CD14-positive monocyte (primary cell): ENCODE data around the gene PEX12. TPM values are rescaled to one million over a fixed set of nuclear protein-coding genes. Genes with fewer than 3 reads are reported as not detected.
A peak's percentile ranks its signal among the peaks of the same experiment; 100 is the strongest.

ENCODE experiments used
- DNase-seq, 3 donors: peaks; one replicate each; pipeline ENCODE4 v3.0.0-alpha.2; 2011 to 2022
- H2AFZ ChIP-seq: 2 replicates; pipeline ENCODE4 v1.6.0; 2012; ENCODE audit warnings: mild to moderate bottlenecking, low read depth, low read length, inconsistent platforms; ENCODE audit not compliant: insufficient read depth, poor library complexity, severe bottlenecking
- H3K27ac ChIP-seq, 2 donors: 1 replicate in 1 of 2; 2 replicates in 1 of 2; pipeline ENCODE4 v1.5.1; 2012 to 2013; ENCODE audit warnings: low read length in 2 of 2, control low read depth in 1 of 2, inconsistent platforms in 1 of 2, low read depth in 1 of 2, mild to moderate bottlenecking in 1 of 2
- H3K27me3 ChIP-seq, 2 donors: one replicate each; pipeline versions ENCODE4 v1.6.0 to v1.6.1; 2011 to 2013; ENCODE audit warnings: low read length in 2 of 2; ENCODE audit not compliant: control insufficient read depth in 2 of 2, insufficient read depth in 2 of 2
- H3K36me3 ChIP-seq, 2 donors: replicated peaks in 1 of 2; 1 replicate in 1 of 2; 2 replicates in 1 of 2; pipeline versions ENCODE4 v1.5.1 to v1.6.1; 2012 to 2013; ENCODE audit warnings: low read length in 2 of 2, control low read depth in 1 of 2, inconsistent platforms in 1 of 2, mild to moderate bottlenecking in 1 of 2; ENCODE audit not compliant: insufficient read depth in 2 of 2, control insufficient read depth in 1 of 2
- H3K4me1 ChIP-seq, 2 donors: 1 replicate in 1 of 2; 2 replicates in 1 of 2; pipeline versions ENCODE4 v1.5.1 to v1.6.1; 2012 to 2013; ENCODE audit warnings: low read length in 2 of 2, control low read depth in 1 of 2, inconsistent platforms in 1 of 2, mild to moderate bottlenecking in 1 of 2, moderate library complexity in 1 of 2; ENCODE audit not compliant: insufficient read depth in 2 of 2, control insufficient read depth in 1 of 2
- H3K4me2 ChIP-seq: replicated peaks from 2 replicates; pipeline ENCODE3; 2012; ENCODE audit warnings: low read length, moderate library complexity, mild to moderate bottlenecking; ENCODE audit not compliant: poor library complexity, severe bottlenecking; ENCODE audit errors: extremely low read depth
- H3K4me3 ChIP-seq, 3 experiments: fragments of 200-600 bp in 1 of 3; sonication (generic) in 1 of 3; replicated peaks in 1 of 3; 1 replicate in 2 of 3; 2 replicates in 1 of 3; pipeline ENCODE4 v1.5.1; 2011 to 2013; ENCODE audit warnings: low read length in 3 of 3, mild to moderate bottlenecking in 3 of 3, control low read depth in 2 of 3, low read depth in 2 of 3, inconsistent platforms in 1 of 3, moderate library complexity in 1 of 3
- H3K79me2 ChIP-seq: 2 replicates; pipeline ENCODE4 v1.6.0; 2012; ENCODE audit warnings: mild to moderate bottlenecking, control low read depth, inconsistent platforms, low read length, moderate library complexity; ENCODE audit not compliant: insufficient read depth
- H3K9ac ChIP-seq: 2 replicates; pipeline ENCODE4 v1.6.0; 2017; ENCODE audit warnings: low read length, mild to moderate bottlenecking; ENCODE audit not compliant: insufficient read depth, poor library complexity, severe bottlenecking
- H3K9me3 ChIP-seq, 2 donors: replicated peaks in 1 of 2; 1 replicate in 1 of 2; 2 replicates in 1 of 2; pipeline versions ENCODE4 v1.5.1 to v1.6.1; 2012 to 2013; ENCODE audit warnings: low read length in 2 of 2, control low read depth in 1 of 2; ENCODE audit not compliant: control insufficient read depth in 1 of 2, insufficient read depth in 1 of 2
- H4K20me1 ChIP-seq: 2 replicates; pipeline ENCODE4 v1.6.0; 2012; ENCODE audit warnings: mild to moderate bottlenecking, low read length, control low read depth, moderate library complexity; ENCODE audit not compliant: insufficient read depth
- H3K27ac Mint-ChIP-seq, 7 donors: one replicate each; pipeline ENCODE4 v1.8.0; 2020; ENCODE audit warnings: mild to moderate bottlenecking in 7 of 7, mixed read lengths in 7 of 7, moderate library complexity in 6 of 7, inconsistent platforms in 2 of 7
- H3K27me3 Mint-ChIP-seq, 3 donors: one replicate each; pipeline ENCODE4 v1.8.0; 2021 to 2022; ENCODE audit warnings: low read depth in 3 of 3, mild to moderate bottlenecking in 3 of 3, mixed read lengths in 3 of 3, moderate library complexity in 3 of 3, inconsistent platforms in 1 of 3
- H3K36me3 Mint-ChIP-seq, 2 donors: one replicate each; pipeline ENCODE4 v1.8.0; 2020; ENCODE audit warnings: mixed read lengths in 2 of 2, inconsistent platforms in 1 of 2, mild to moderate bottlenecking in 1 of 2
- H3K4me1 Mint-ChIP-seq: one replicate; pipeline ENCODE4 v1.8.0; 2020; ENCODE audit warnings: mild to moderate bottlenecking, mixed read lengths
- H3K4me3 Mint-ChIP-seq, 2 donors: one replicate each; pipeline ENCODE4 v1.8.0; 2020; ENCODE audit warnings: mild to moderate bottlenecking in 2 of 2, mixed read lengths in 2 of 2, moderate library complexity in 1 of 2
- H3K9me3 Mint-ChIP-seq, 7 donors: one replicate each; pipeline ENCODE4 v1.8.0; 2020 to 2022; ENCODE audit warnings: mixed read lengths in 7 of 7, mild to moderate bottlenecking in 6 of 7, moderate library complexity in 6 of 7, inconsistent platforms in 2 of 7
- CTCF ChIP-seq: fragments of 200-600 bp; IDR thresholded peaks from one replicate; pipeline ENCODE4 v1.8.0; 2022; ENCODE audit warnings: antibody characterized with exemption, mild to moderate bottlenecking
- WGBS: methylation state at CpG from one replicate; pipeline ENCODE4 v1.1.5; 2013; ENCODE audit warnings: missing lambda C conversion rate; ENCODE audit not compliant: insufficient coverage; 5-methylcytosine and 5-hydroxymethylcytosine counted together
- intact Hi-C, 2 donors: fragments of 100-400 bp; cut with micrococcal nuclease; formaldehyde crosslinking; loops; one replicate each; pipeline versions ENCODE4 v1.15.0 to v1.15.1; 2023
- polyA plus RNA-seq, 3 donors: library from polyadenylated mRNA; depleted of rRNA in 1 of 3; unstranded in 2 of 3; stranded (reverse) in 1 of 3; fragments of 300-500 nt in 2 of 3; fragments of >200 nt in 1 of 3; fragmentation: Illumina TruSeq in 2 of 3; gene quantifications; 1 replicate in 2 of 3; 2 replicates in 1 of 3; pipeline ENCODE4 v1.2.3, GENCODE V29; 2012 to 2021

PEX12 gene
- polyA plus RNA-seq, 3 donors = 0.08 to 0.72 (median 0.31) TPM

GRCh38 chr17:35557353-35557752 is 21.0 kb downstream of the PEX12 start:
- Histone ChIP-seq H2AFZ (no peak overlapping the region), H3K4me2 (no peak overlapping the region), H3K79me2 (no peaks in the 10 kb centered on the region), H3K4me3 (no peak overlapping the region), H3K9me3 (no peaks in the 10 kb centered on the region), H3K9ac (no peak overlapping the region), H3K27ac (no peak overlapping the region), H3K27me3 (no peaks in the 10 kb centered on the region), H3K36me3 (no peaks in the 10 kb centered on the region), H4K20me1 (no peaks in the 10 kb centered on the region), H3K4me1 (no peaks in the 10 kb centered on the region)
- Mint-ChIP-seq H3K4me3 (no peak overlapping the region), H3K27ac (peak overlapping the region in 1 of 7 donors; percentile 78), H3K36me3 (no peaks in the 10 kb centered on the region), H3K27me3 (peaks cover 4 to 7% (median 6%) of the 10 kb centered on the region in 3 donors), H3K9me3 (no peaks in the 10 kb centered on the region), H3K4me1 (peaks cover 9% of the 10 kb centered on the region)
- WGBS = 93% methylated on average over 2 of the region's 3 CpGs
- no peak for DNase-seq
- intact Hi-C loops = no loop called here
- no peak for TF ChIP-seq CTCF

- no peak for DNase-seq
- TF ChIP-seq CTCF = no peak
- Histone ChIP-seq H3K27ac (no peak overlapping the region), H3K4me2 (no peak overlapping the region), H3K79me2 (no peaks in the 10 kb centered on the region), H3K9me3 (no peaks in the 10 kb centered on the region), H3K36me3 (no peaks in the 10 kb centered on the region), H3K4me3 (no peak overlapping the region), H3K4me1 (no peaks in the 10 kb centered on the region), H2AFZ (no peak overlapping the region), H3K9ac (no peak overlapping the region), H3K27me3 (no peaks in the 10 kb centered on the region), H4K20me1 (no peaks in the 10 kb centered on the region)
- H3K27ac Mint-ChIP-seq = no peak overlapping the region
- H3K27me3 Mint-ChIP-seq = peaks cover 2 to 12% (median 8%) of the 10 kb centered on the region in 3 donors
- intact Hi-C loops = no loop called here
- WGBS = 100% methylated on average over 1 of the region's 5 CpGs
- peaks cover 7% of the 10 kb centered on the region for H3K4me1 Mint-ChIP-seq
- H3K9me3 Mint-ChIP-seq = peaks cover 0 to 2% (median 0%) of the 10 kb centered on the region in 7 donors
- no peaks in the 10 kb centered on the region for H3K36me3 Mint-ChIP-seq
- no peak overlapping the region for H3K4me3 Mint-ChIP-seq
These were observed 22.7 kb downstream of the PEX12 start for GRCh38 chr17:35555691-35556090.
